HG03354 (cell line): Measurements from ENCODE around the gene LLGL1.

Source experiments
- ATAC-seq: cut with Tn5 transposase; IDR thresholded peaks from one replicate; pipeline ENCODE4 v1.9.1; 2021; ENCODE audit warnings: mild to moderate bottlenecking; ENCODE audit not compliant: unreplicated experiment, poor library complexity, severe bottlenecking

LLGL1 gene

GRCh38 chr17:18225121-18225641 lies at the start of gene LLGL1:
LLGL1 (plus strand) TSS chr17:18225635; CDS start chr17:18225683, 48 bp downstream.
- peak; percentile 91 for ATAC-seq

DNA sequence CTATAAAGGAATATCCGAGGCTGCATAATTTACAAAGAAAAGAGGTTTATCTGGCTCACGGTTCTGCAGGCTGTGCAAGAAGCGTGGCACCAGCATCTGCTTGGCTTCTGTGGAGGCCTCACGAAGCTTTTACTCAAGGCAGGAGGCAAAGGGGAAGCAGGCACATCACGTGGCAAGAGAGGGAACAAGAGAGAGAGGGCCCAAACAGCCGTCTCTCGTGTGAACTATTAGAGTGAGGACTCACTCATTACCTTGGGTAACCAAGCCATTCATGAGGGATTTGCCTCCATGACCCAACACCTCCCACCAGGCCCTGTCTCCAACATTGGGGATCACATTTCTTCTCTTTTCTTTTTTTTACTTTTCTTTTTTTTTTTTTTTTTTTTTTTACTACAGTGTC lies 49.3 kb upstream of the LLGL1 start:
- no peak for ATAC-seq

- ATAC-seq, result no peak
These were observed 48.3 kb upstream of the LLGL1 start for GRCh38 chr17:18177133-18177532.

GRCh38 chr17:18177722-18178121 lies 47.7 kb upstream of the LLGL1 start:
- no peak for ATAC-seq

DNA sequence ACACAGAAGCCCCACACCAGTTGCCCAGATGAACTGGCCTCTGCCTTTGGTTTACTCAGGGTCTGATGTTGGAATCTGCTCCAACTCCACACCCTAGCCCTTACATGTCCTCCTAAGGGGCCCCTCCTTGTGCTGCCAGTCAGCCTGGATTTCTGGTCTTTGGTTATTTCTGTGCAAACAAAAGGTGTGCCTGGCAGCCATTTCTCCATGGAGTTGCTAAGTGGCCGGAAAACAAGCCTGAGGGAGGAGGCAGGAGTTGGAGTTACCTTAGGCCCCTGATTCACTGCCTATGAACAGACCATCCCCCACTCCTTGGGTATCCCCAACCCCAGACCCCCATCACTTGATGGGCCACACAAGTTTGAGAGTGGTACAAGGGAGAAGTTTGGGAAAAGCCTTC lies 46.2 kb upstream of the LLGL1 start:
- ATAC-seq, result no peak

DNA sequence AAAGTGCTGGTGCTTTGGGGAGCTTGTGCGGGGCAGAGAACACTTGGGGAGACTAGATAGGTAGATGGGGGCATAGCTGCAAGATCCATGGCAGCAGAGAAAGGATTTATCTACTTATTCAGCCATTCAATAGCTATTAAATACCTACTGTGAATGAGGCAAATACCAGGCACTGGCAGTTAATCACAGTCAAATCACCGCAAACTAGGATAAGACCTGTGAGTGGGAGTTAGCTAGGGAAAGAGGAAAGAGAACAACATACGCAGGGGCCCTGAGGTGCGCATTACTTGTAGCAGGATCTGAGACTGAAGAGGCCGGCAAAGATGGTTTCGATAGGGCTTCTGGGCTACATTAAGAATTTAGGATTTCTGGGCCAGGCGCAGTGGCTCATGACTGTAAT lies 45.6 kb upstream of the LLGL1 start:
- ATAC-seq, result no peak

GRCh38 chr17:18181358-18181757 lies 44.1 kb upstream of the LLGL1 start:
- no peak for ATAC-seq

DNA sequence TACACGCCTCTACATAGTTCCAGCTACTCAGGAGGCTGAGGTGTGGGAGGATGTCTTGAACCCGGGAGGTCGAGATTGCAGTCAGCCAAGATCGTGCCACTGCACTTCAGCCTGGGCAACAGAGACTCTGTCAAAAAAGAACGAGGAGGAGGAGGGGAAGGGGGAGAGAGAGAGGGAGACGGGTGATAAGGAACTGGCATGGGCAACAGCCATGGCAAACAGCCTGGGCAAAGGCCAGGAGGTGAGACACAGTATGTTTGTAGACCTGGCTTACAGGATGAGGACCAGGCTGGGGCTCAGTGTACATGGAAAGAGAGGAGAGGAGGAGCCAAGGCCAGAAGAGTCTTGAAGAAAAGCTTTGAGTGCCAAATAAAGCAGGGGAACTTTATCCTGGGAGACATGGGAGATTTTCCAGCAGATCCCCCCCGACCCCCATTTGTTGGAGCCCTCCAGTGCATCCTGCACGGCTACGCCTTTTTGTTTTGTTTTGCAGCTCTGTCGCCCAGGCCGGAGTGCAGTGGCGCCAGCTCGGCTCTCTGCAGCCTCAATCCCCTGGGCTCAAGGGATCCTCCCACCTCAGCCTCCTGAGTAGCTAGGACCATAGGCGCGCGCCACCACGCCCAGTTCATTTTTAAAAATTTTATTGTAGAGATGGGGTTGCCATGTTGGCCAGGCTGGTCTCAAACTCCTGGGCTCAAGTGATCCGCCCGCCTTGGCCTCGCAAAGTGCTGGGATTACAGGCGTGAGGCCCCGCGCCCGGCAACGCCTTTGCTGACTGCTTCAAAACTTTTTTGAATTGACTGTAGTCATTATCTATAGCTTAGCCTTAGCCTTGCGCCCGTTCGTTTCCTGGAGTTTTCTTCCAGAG lies 43.1 kb upstream of the LLGL1 start:
- ATAC-seq, result no peak

DNA sequence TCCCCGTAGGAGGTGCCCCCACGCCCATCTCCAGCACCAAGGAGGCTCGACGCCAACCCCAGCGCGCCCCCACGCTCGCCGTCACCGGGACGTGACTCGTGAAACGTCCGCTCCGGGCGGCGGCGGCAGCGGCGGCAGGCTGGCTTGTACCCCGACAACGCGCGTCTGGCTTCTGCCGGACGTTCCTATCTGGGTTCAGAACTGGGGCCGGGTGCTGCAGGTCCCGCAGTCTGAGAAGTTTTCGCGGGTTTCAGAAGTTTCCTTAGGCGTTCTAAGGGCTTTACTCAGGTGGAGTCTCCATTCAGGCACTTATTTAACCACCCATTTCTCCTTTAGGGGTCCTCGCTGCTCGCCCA lies 42.5 kb upstream of the LLGL1 start:
- ATAC-seq, result peak; percentile 45

GRCh38 chr17:18183334-18184142 lies 41.9 kb upstream of the LLGL1 start, which contains the start of gene ALKBH5:
ALKBH5 (plus strand) TSS chr17:18183828; CDS start chr17:18184244, 416 bp downstream.
- ATAC-seq, result peak; percentile 85

DNA sequence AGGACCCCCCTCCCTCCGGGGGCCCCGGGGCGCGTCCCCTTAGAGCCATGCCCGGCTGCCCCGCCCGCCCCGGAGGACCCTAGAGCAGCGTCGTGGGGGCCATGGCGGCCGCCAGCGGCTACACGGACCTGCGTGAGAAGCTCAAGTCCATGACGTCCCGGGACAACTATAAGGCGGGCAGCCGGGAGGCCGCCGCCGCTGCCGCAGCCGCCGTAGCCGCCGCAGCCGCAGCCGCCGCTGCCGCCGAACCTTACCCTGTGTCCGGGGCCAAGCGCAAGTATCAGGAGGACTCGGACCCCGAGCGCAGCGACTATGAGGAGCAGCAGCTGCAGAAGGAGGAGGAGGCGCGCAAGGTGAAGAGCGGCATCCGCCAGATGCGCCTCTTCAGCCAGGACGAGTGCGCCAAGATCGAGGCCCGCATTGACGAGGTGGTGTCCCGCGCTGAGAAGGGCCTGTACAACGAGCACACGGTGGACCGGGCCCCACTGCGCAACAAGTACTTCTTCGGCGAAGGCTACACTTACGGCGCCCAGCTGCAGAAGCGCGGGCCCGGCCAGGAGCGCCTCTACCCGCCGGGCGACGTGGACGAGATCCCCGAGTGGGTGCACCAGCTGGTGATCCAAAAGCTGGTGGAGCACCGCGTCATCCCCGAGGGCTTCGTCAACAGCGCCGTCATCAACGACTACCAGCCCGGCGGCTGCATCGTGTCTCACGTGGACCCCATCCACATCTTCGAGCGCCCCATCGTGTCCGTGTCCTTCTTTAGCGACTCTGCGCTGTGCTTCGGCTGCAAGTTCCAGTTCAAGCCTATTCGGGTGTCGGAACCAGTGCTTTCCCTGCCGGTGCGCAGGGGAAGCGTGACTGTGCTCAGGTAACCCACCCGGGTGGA lies 41.0 kb upstream of the LLGL1 start:
- no peak for ATAC-seq

- ATAC-seq, result no peak
These were observed 40.0 kb upstream of the LLGL1 start for GRCh38 chr17:18185391-18185790.

DNA sequence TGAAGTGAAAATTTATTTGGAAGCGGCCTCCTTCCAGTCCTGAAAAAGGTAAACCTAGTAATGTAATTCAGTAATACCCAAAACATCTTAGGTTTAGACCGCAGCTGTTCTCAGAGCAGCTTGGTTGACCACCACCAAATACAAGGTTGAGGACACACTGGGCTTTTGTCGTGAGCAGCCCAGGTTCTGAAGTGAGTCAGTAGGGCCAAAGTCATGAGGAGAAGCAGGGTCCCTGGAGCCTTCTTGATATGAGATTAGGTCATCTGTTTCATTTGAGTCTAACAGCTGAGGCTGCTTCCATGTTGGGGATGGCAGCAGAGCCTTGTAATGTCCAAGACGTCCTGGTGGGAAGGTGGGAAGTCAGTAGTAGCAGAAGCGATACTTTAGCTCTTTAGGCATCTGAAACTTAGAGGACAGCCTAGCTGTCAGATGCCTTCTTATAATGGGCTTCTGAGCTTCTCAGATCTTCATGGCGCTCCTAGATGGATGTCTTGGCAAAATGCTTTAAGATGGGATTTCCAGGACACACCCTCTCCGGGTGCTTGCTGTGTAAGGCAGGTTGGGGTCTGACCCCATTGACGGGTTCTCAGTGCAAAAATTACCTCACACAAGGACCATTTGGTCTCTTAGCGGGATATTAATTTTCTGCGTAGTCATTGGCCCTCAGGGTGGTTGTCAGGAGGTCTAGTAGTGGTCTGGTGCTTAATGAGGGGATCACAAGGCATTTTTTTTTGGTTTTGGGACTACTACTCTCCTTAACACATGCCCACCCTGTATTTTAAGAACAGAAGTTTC lies 39.4 kb upstream of the LLGL1 start:
- ATAC-seq, result no peak

- no peak for ATAC-seq
These were observed 38.8 kb upstream of the LLGL1 start for GRCh38 chr17:18186627-18186982.

GRCh38 chr17:18187226-18187625 lies 38.2 kb upstream of the LLGL1 start:
- ATAC-seq, result no peak

DNA sequence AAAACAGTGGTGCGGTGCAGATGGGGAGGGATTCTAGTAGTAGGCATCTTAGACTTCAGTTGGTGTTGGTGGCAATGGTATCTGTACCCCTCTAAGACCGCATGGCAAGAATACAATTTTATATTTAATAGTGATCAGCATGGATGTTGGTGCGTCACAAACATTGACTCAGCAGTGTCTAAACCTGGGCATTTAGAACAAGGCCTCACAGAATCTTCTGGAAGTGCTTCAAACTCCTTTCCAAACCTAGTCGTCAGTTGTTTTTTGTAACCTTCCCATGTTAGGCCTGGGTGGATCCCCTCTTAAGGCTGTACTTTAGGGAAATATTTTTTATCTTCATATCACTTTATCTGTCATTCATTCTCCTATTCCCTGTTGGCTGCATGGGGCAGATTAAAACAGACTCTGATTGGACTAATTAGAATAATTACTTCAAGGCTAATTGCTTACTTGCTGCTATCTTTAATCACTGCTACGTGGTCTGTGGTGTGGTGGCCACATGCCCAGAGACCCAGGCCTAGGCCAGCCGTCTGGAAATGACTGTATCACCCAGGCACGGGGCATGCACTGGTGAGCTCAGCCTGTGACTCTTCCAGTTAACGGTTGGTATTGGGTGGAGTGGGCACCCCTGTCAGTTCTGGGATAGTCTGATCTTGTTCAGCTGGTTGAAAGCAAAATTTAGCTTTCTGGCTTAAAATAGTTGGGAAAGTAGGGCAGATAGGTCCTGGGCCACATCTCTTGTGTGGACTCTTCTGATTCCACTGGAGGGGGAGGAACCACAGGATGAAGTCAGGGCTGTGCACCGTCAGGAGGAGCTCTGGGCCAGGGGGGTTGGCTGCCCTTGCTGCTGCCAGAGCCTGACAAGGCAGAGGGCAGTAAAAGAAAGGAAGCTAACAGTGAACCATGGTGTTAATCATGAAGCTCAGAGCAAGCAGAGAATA lies 37.3 kb upstream of the LLGL1 start:
- ATAC-seq, result no peak

DNA sequence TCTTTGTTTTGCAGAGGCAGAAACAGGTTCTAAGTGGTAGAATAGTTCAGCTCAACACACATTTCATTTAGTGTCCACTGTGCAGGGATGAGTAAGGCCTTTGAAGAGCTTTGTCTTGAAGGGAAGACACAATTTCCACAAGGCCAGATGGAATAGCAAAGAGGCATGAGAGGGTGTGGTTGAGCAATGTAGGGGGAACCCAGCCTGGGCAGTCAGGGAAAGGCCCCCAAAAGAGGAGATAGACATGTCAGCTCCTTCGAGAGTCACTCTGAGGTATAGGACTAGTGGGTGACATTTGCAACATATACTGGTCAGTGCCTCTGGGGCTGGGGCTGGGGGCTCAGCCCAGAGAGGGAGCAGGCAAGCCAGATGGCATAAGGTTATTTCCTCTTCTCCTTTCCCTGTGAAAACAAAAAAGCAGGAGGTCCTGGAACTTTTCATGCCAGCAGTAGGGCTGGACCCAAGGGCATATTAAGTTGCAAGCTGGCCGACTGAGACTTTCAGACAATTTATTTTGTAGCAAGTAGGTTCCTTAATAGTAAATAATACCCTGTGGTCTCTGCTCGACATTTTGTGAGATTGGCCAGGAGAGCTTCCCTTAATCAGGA lies 34.7 kb upstream of the LLGL1 start:
- no peak for ATAC-seq

DNA sequence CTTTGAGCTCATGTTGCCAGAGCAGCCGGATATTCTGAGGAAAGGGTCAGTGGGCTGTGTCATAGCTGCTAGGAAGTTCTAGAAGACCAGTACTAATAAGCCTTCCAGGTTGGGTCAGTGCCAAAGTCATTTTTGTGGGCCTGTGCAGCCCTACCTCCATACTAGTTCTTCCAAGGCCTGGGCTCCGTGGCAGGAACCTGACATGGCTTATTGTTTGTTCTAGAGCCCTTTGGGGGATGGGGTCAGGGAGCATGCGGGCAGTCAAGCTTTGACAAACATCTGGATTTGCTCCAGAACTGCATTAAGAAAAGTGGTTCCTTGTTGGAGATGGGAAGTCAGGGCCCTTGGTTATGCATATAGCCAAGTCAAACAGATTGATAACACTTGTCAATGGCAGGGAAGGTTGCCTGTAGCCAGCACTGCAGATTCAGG lies 34.2 kb upstream of the LLGL1 start:
- ATAC-seq, result no peak
